IPS DF 6.9 (cell line): ENCODE measurements around the gene PXK.

Experiments
- DNase-seq: peaks from one replicate; pipeline ENCODE4 v3.0.0-alpha.2; 2013; ENCODE audit warnings: low read depth, low spot score
- H3K27ac ChIP-seq: one replicate; pipeline ENCODE4 v1.5.1; 2013; ENCODE audit warnings: low read length, control low read depth
- H3K27me3 ChIP-seq: 2 replicates; pipeline ENCODE4 v1.6.1; 2013; ENCODE audit warnings: mild to moderate bottlenecking, low read length; ENCODE audit not compliant: control insufficient read depth, insufficient read depth
- H3K36me3 ChIP-seq: 2 replicates; pipeline ENCODE4 v1.6.1; 2013; ENCODE audit warnings: low read length; ENCODE audit not compliant: control insufficient read depth, insufficient read depth
- H3K4me1 ChIP-seq: 2 replicates; pipeline ENCODE4 v1.6.1; 2013; ENCODE audit warnings: low read length; ENCODE audit not compliant: control insufficient read depth, insufficient read depth
- H3K4me3 ChIP-seq: 2 replicates; pipeline ENCODE4 v1.5.1; 2013; ENCODE audit warnings: mild to moderate bottlenecking, low read length
- H3K9me3 ChIP-seq: 2 replicates; pipeline ENCODE4 v1.6.1; 2013; ENCODE audit warnings: low read length, inconsistent platforms; ENCODE audit not compliant: control insufficient read depth, insufficient read depth
- WGBS: extraction: QIAGEN DNeasy Blood & Tissue Kit; methylation state at CpG from one replicate; pipeline ENCODE4 v1.1.7; 2013; ENCODE audit warnings: mixed read lengths, missing lambda C conversion rate; ENCODE audit not compliant: insufficient read length, insufficient coverage; 5-methylcytosine and 5-hydroxymethylcytosine counted together

PXK gene

DNA sequence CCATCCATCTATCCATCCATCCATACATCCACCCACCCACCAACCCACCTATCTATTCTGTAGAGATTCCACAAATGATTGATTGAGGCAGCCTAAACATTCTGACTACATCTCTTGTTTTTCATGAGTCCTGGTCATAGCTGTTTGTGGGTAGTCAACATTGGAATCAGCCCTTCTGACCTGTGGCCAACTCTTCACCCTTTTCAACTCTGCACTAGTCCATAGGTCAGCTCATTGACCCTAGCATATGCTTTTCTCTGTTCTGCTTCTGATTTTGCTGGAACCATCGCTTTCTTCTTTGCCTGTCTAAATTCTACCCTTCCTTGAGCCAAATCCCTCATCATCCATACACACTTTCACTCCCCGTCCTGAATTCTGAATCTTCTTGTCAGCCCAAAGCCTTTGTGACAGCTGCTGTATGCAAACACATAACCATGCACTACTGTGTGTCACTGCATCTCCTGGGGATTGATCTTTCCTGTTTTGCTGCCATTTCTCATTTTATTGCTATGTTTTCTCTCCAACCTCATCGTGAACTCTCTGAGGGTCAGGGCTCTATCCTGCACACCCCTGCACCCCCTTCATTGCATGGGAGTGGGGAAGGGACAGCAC is 142.4 kb downstream of the PXK start:
- Histone ChIP-seq H3K9me3 (no peaks in the 10 kb centered on the region), H3K27ac (no peak overlapping the region), H3K4me3 (no peak overlapping the region), H3K27me3 (no peaks in the 10 kb centered on the region), H3K4me1 (0 out of 2 replicates have a peak, but pooled peaks cover 1% of the 10 kb centered on the region), H3K36me3 (no peaks in the 10 kb centered on the region)
- DNase-seq = no peak
- WGBS = no CpG with 5 or more reads among the region's 3 CpGs
